ENCODE measurements around the gene SUGCT. TPM values are rescaled to one million over a fixed set of nuclear protein-coding genes. Genes with fewer than 3 reads are reported as not detected.
"Not testable (repeated sequence)": the region's sequence is repeated elsewhere in the genome, so short reads cannot be mapped to it uniquely, and the experiment has no call there.

SUGCT gene
- total RNA-seq, 2 donors from 2014 or later = 0.66 to 0.80 TPM

DNA sequence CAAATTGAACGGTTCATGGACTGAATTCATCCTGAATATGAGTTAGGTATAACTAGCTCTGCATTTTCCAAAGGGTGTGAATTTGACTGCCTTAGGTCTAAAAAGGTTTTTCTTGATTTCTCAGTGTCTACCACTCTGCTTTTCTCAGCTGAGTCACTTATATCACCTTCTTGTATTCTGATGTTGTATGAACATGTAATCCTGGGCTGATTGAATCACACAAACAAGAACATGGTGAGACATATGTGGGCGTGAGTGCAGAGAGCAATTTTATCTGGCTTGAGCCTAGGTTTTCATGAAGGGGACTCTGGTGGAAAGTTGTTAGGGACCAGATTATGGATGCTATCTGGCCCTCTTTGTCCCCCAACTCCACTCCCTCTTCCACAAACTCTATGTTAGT lies 239.8 kb downstream of the SUGCT start:
- Mint-ChIP-seq H3K4me1 (no peaks in the 10 kb centered on the region), H3K9me3 (peaks cover 8% of the 10 kb centered on the region), H3K4me3 (no peak overlapping the region), H3K27me3 (no peaks in the 10 kb centered on the region), H3K27ac (no peak overlapping the region), H3K36me3 (ENCODE audit: low read depth) (no peaks in the 10 kb centered on the region)
- ATAC-seq (replicated peaks) = no peak

DNA sequence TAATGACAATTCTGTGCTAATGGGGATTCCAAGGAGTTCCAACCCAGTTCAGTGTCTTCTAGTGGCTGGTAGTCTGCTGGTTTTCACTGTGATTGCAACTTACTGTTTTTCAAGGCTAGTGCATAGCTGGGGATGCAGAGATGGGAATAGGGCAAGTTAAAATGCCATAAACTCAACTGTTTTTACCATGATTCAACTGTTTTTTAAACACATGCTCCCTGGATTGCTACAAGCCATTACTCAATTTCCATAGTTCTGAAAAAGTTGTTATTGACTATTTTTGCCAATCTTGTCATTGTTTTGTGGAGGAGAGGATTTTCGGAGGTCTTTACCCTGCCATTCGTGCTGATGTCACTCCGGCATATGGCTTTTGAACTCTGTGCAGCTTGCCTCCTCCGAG lies 245.3 kb downstream of the SUGCT start:
- Mint-ChIP-seq H3K27ac (no peak overlapping the region), H3K4me3 (no peak overlapping the region)

DNA sequence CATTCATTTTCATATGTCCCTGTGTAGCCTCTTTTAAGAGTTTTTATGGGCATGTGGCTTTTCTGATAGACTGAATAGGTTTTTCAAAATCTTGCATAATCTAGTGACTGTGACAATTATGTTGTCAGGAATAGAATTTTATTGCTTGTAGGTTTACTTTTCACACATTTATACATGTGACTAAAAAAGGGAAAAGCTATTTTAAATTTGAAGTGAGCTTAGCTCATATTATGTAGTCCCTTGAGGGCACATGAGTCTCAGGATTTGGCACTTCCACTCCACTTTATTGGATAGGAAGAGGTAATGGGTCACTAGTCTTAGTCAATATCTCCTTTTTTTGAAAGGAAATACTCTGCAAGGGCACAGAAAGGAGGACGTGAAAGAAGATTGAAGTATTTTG lies 247.3 kb downstream of the SUGCT start:
- Mint-ChIP-seq H3K27ac (no peak overlapping the region), H3K4me3 (no peak overlapping the region), H3K27me3 (no peaks in the 10 kb centered on the region), H3K9me3 (peaks cover 6% of the 10 kb centered on the region), H3K4me1 (no peaks in the 10 kb centered on the region), H3K36me3 (ENCODE audit: low read depth) (no peaks in the 10 kb centered on the region)
- no peak for ATAC-seq (replicated peaks)

More for the DNA sequence above, 245.3 kb downstream of the SUGCT start:
- H3K4me1 Mint-ChIP-seq = no peaks in the 10 kb centered on the region
- peaks cover 6% of the 10 kb centered on the region for H3K9me3 Mint-ChIP-seq
- no peak for ATAC-seq (replicated peaks)
- H3K36me3 Mint-ChIP-seq (ENCODE audit: low read depth) = no peaks in the 10 kb centered on the region
- no peaks in the 10 kb centered on the region for H3K27me3 Mint-ChIP-seq

DNA sequence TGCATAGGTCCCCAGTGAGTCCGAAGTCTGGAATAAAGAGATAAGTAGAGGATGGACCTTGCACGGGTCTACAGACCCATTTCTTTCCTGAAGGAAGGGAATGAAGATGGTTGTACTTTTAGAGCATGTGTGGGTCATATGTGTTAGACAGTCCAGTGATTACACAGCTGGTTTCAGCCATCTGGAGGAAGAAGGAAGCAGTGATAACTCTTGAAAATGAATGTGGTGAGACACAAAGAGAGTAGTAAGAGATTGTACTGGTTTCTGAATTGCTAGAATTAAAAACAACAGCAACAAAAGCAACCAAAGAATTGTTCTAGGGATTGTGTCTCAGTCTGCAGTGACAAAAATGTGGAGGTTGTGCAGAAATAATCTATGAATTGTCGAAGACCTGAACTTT lies 258.9 kb downstream of the SUGCT start:
- H3K27me3 Mint-ChIP-seq = no peaks in the 10 kb centered on the region
- H3K36me3 Mint-ChIP-seq (ENCODE audit: low read depth) = no peaks in the 10 kb centered on the region
- H3K27ac Mint-ChIP-seq = no peak overlapping the region
- ATAC-seq (replicated peaks) = no peak
- no peaks in the 10 kb centered on the region for H3K4me1 Mint-ChIP-seq
- no peak overlapping the region for H3K4me3 Mint-ChIP-seq
- H3K9me3 Mint-ChIP-seq = no peaks in the 10 kb centered on the region

DNA sequence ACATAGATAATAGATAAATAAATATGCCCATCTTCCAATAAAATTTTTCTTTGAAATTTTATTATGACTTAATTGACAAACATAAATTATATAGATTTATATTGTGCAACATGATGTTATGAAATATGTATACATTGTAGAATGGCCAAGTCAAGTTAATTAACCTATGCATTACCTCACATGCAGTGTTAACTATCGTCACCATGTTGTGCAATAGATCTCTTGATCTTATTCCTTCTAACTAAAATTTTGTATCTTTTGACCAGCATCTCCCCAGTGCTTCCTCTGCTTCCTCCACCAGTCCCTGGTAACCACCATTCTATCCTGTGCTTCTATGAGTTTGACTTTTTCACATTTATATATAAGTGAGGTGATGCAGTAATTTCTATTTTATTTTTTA lies 259.6 kb downstream of the SUGCT start:
- Mint-ChIP-seq H3K27ac (no peak overlapping the region), H3K4me1 (no peaks in the 10 kb centered on the region), H3K36me3 (ENCODE audit: low read depth) (no peaks in the 10 kb centered on the region), H3K27me3 (no peaks in the 10 kb centered on the region), H3K4me3 (no peak overlapping the region), H3K9me3 (no peaks in the 10 kb centered on the region)
- no peak for ATAC-seq (replicated peaks)

DNA sequence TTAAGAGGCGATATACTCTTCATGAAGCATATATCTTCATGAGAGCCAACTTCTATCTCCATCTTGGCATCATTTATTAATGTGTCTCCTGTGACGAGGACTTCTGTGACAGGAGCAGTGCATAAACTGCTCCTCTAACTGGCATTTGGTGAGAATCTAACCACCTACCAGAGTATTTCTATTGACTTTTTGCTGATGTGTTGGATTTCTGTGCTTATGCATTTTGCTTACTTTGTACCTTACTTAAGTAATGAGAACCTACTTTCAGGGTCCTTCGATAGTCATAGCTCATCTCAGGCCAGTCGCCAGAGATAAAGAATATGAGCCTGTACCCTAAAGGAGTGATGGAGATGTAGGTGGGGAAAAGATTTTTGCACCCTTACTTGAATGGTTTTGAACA lies 265.7 kb downstream of the SUGCT start:
- no peak for ATAC-seq (replicated peaks)
- Mint-ChIP-seq H3K27ac (no peak overlapping the region), H3K36me3 (ENCODE audit: low read depth) (no peaks in the 10 kb centered on the region), H3K4me3 (no peak overlapping the region), H3K27me3 (no peaks in the 10 kb centered on the region), H3K9me3 (peaks cover 5% of the 10 kb centered on the region), H3K4me1 (no peaks in the 10 kb centered on the region)

DNA sequence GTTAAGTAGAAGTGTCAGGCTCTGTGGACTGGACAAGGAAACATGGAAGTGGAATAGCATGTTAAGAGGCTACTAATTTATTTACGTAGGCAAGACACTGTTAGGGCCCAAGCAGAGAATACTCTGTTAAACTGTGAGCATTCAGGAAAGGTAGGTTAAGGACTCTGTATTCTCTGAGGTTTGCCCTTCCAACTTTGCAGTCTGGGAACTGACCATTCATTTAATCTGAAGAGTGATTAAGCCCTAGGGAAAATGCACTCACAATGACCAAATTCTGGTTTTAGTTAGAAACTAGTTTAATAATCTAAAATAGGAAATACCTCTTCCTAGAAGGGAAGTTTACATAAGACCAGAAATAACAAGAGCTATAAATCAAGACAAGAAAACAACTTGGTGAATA lies 266.6 kb downstream of the SUGCT start:
- no peak overlapping the region for H3K27ac Mint-ChIP-seq

DNA sequence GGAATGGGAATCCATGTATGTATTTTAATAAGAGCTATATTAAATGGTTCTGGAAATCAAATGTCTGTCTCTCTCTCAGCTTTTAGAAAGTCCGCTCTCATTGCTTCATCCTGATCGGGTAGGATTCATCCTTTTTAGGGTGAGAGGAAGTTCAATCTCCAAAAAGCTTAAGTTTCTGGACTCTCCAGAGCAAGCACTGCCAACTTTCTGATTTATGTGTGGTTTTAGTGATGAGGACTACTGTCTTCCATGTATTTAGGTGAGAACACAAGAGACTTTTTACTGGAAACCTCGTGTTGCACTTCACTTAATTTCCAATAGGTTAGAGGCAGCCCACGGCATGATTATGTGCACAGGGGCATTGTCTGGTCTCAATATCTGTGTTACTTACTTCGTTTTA lies 267.9 kb downstream of the SUGCT start:
- H3K4me1 Mint-ChIP-seq = no peaks in the 10 kb centered on the region
- no peak overlapping the region for H3K27ac Mint-ChIP-seq
- H3K27me3 Mint-ChIP-seq = no peaks in the 10 kb centered on the region
- peaks cover 5% of the 10 kb centered on the region for H3K9me3 Mint-ChIP-seq
- H3K36me3 Mint-ChIP-seq (ENCODE audit: low read depth) = no peaks in the 10 kb centered on the region
- H3K4me3 Mint-ChIP-seq = no peak overlapping the region
- no peak for ATAC-seq (replicated peaks)

More for the DNA sequence above, 266.6 kb downstream of the SUGCT start:
- no peaks in the 10 kb centered on the region for H3K36me3 Mint-ChIP-seq (ENCODE audit: low read depth)
- no peaks in the 10 kb centered on the region for H3K27me3 Mint-ChIP-seq
- no peaks in the 10 kb centered on the region for H3K4me1 Mint-ChIP-seq
- no peak overlapping the region for H3K4me3 Mint-ChIP-seq
- no peak for ATAC-seq (replicated peaks)
- peaks cover 5% of the 10 kb centered on the region for H3K9me3 Mint-ChIP-seq

DNA sequence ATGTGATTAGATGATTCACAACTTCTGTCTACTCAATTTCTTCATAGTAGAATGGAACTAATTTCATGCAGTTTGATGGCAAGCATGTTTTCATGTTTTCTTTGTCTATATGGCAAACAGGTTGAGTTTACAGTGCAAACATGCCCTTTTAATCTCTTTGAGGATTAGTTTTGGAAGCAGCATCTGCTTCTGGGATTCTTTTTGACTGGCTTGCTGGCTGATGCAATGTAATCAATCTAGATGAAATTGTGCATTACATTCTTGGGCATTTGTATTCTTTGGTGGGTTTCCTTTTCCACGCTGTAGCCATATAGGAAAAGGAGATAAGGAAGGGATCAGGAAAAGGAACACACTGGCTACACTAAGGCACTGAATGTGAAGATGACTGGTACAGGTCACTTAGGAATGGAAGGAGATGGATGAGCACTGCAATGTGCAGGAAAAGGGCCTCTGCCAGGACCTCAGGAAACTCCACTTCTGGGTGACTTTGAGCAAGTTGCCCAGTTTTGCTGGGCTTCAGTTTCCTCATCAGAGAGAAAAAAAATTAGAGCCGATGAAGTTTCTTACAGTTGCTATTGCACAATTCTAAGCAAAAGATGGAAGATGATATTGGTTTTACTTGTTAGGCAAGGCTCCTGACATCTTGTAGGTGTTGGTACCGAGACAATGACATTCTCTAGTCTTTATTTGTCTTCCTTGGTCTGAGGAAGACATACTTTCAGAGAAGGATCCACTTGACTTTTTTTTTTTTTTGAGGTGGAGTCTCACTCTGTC lies 269.1 kb downstream of the SUGCT start:
- no peak for ATAC-seq (replicated peaks)
- Mint-ChIP-seq H3K4me1 (no peaks in the 10 kb centered on the region), H3K36me3 (ENCODE audit: low read depth) (no peaks in the 10 kb centered on the region), H3K27ac (no peak overlapping the region), H3K4me3 (no peak overlapping the region), H3K27me3 (no peaks in the 10 kb centered on the region), H3K9me3 (peaks cover 5% of the 10 kb centered on the region)

DNA sequence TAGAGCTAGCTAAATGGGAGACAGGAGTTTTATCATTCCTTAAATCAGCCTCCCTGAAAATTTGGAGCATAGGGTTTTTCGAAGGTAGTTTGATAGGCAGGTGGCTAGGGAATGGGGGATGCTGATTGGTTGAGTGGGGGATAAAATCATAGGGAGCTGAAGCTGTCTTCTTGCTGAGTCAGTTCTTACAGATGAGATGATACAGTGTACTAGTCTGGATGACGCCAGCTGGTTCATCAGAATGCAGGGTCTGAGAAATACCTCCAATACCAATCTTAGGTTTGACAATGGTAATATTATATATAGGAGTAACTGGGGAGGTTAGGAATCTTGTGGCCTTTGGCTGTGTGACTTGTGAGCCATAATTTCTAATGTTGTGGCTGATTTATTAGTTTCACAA lies 271.2 kb downstream of the SUGCT start:
- Mint-ChIP-seq H3K9me3 (peaks cover 5% of the 10 kb centered on the region), H3K27me3 (no peaks in the 10 kb centered on the region), H3K27ac (no peak overlapping the region), H3K4me3 (no peak overlapping the region), H3K36me3 (ENCODE audit: low read depth) (no peaks in the 10 kb centered on the region), H3K4me1 (no peaks in the 10 kb centered on the region)
- no peak for ATAC-seq (replicated peaks)

DNA sequence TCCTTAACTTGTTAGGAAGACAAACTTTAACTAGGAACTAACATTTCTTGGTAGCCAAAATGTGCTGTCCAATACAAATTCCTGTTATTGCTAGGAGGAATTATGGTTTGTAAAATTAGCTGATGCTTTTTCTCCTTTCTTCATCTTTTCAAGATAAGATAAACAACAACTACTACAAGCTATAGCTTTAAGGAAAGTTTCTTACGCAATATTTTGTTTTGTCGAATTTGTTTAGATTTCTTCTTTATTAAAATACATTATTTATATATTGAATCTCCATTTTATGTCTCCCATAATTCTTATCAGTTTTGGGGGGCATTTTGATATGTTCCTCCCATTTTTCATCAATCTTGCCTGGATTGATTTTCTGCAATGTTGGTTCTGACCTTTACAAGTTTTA lies 277.5 kb downstream of the SUGCT start:
- ATAC-seq (replicated peaks) = no peak

DNA sequence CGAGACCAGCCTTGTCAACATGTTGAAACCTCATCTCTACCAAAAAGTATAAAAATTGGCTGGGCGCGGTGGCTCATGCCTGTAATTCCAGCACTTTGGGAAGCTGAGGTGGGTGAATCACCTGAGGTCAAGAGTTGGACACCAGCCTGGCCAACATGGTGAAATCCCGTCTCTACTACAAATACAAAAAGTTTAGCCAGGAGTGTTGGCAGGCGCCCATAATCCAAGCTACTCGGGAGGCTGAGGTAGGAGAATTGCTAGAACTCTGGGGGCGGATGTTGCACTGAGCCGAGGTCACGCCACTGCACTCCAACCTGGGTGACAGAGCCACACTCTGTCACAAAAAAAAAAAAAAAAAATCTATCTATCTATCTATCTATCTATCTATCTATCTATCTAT lies 279.9 kb downstream of the SUGCT start:
- H3K4me1 Mint-ChIP-seq; H3K4me3 Mint-ChIP-seq; H3K27ac Mint-ChIP-seq; H3K9me3 Mint-ChIP-seq; ATAC-seq (replicated peaks); H3K27me3 Mint-ChIP-seq; H3K36me3 Mint-ChIP-seq (ENCODE audit: low read depth): not testable (repeated sequence)

More for the DNA sequence above, 277.5 kb downstream of the SUGCT start:
- H3K4me1 Mint-ChIP-seq = no peaks in the 10 kb centered on the region
- H3K27ac Mint-ChIP-seq = no peak overlapping the region
- H3K9me3 Mint-ChIP-seq = no peaks in the 10 kb centered on the region
- H3K36me3 Mint-ChIP-seq (ENCODE audit: low read depth) = no peaks in the 10 kb centered on the region
- H3K4me3 Mint-ChIP-seq = no peak overlapping the region
- no peaks in the 10 kb centered on the region for H3K27me3 Mint-ChIP-seq

DNA sequence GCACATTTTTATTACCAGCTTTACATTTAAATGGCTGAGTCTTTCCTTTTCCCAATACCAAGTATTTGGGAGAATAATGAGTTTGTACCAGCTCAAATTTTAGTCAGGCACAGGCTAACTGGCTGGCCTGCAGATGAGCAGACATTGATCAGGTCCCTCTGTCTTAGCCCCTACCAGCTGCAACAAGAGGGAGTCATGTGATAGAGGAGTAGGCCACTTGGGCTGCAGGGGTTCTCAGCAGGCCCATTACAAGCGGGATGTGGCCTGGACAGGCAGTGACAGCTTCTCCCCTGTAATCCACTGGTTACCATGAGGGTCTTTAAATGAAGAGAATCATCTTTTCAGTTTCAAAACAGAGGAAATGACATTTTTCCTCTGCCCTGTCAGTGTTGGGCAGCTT lies 283.6 kb downstream of the SUGCT start:
- Mint-ChIP-seq H3K4me1 (no peaks in the 10 kb centered on the region), H3K27ac (no peak overlapping the region), H3K9me3 (no peaks in the 10 kb centered on the region), H3K36me3 (ENCODE audit: low read depth) (no peaks in the 10 kb centered on the region), H3K27me3 (no peaks in the 10 kb centered on the region), H3K4me3 (no peak overlapping the region)
- no peak for ATAC-seq (replicated peaks)

DNA sequence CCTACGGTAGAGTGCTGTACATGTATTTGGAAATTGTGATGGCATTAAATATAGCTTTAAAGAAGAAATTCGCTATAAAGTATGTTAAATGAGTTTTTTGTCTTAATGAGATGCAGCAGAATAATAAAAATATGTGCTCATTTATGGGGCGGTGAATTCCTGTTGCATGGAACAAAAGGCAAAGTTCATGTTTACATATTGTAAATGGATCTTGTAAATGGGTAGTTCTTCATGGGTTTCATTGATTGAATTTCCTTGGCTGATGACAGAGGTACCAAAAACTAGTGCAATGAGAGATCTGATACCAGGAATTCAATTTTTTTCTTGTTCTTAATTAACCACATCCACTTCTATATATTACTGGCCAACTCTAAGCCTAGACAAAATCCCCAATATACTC lies 284.2 kb downstream of the SUGCT start:
- Mint-ChIP-seq H3K4me1 (no peaks in the 10 kb centered on the region), H3K4me3 (no peak overlapping the region), H3K9me3 (no peaks in the 10 kb centered on the region), H3K27ac (no peak overlapping the region), H3K27me3 (no peaks in the 10 kb centered on the region), H3K36me3 (ENCODE audit: low read depth) (no peaks in the 10 kb centered on the region)
- no peak for ATAC-seq (replicated peaks)

DNA sequence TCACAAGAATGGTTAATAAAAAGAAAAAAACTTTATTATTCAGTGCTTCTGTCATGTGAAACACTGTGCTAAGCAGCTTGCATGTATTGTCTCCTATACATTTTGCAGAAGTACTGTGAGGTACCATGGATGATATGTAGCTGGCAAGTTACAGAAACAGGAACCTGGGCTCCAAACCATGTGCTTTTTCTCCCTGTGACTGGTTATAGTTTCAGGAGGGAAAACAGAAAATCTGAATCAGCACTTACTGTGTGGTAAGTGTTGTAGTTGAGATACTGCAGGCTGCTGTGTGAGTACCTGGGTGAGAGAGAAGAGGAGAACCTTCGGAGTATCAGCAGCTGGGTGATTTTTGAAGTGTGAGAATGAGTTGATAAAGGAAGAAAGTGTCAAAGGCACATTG lies 285.0 kb downstream of the SUGCT start:
- no peak overlapping the region for H3K4me3 Mint-ChIP-seq
- no peak overlapping the region for H3K27ac Mint-ChIP-seq
- H3K9me3 Mint-ChIP-seq = no peaks in the 10 kb centered on the region
- no peaks in the 10 kb centered on the region for H3K27me3 Mint-ChIP-seq
- ATAC-seq (replicated peaks) = no peak
- no peaks in the 10 kb centered on the region for H3K36me3 Mint-ChIP-seq (ENCODE audit: low read depth)
- no peaks in the 10 kb centered on the region for H3K4me1 Mint-ChIP-seq

DNA sequence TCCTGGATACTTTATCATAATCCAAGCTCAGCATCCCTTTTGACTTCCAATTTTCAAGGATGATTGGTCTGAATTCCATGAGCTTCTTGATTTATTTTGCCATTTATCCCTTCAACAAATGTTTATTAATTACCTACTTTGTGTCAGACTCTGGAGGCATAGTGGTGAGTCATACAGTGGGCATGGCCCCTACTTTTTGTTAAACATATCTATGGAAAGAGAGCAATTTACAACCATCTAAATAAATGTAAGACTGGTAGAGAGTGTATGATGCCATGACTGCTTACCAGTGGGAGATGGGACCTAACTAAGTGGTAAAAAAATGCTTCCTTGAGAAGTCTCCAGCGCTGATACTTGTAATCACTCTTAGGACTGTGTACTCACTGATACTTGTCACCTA lies 286.6 kb downstream of the SUGCT start:
- ATAC-seq (replicated peaks) = no peak
- no peaks in the 10 kb centered on the region for H3K27me3 Mint-ChIP-seq
- H3K4me3 Mint-ChIP-seq = no peak overlapping the region
- no peak overlapping the region for H3K27ac Mint-ChIP-seq
- no peaks in the 10 kb centered on the region for H3K4me1 Mint-ChIP-seq
- H3K9me3 Mint-ChIP-seq = no peaks in the 10 kb centered on the region
- H3K36me3 Mint-ChIP-seq (ENCODE audit: low read depth) = no peaks in the 10 kb centered on the region
